ENCODE data around the gene ZSWIM4. TPM values are rescaled to one million over a fixed set of nuclear protein-coding genes. Genes with fewer than 3 reads are reported as not detected.
A peak's percentile ranks its signal among the peaks of the same experiment; 100 is the strongest.

ZSWIM4 gene
- total and polyA plus RNA-seq, 2 of the 4 experiments (the other 2 are of a cell fraction), result 2.2 to 6.2 TPM

DNA sequence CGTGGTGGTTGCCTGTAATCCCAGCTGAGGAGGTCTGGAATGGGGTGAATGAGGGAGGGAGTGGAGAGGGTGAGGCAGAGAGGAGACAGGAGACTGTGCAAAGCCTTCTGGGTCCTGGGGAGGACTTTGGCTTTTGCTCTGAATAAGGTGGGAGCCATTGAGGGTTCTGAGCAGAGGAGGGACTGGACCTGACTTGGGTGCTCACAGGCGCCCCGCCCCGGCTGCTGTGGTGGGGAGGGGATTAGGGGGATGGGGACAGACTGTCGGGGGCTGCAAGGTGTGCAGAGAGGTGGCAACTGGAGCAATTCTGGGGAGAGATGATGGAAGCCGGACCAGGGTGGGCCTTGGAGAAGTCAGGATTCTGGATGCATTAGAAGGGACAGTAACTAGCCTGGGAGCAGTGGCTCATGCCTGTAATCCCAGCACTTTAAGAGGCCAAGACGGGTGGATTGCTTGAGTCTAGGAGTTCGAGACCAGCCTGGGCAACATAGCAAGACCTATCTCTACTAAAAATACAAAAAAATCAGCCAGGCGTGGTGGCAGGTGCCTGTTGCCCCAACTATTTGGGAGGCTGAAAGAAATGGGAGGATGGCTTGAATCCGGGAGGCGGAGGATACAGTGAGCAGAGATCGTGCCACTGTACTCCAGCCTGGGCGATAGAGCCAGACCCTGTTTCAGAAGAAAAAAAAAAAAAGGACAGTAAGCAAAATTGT, 65.6 kb downstream of the ZSWIM4 start (continued):
- no peak for TF ChIP-seq BHLHE40 (IDR thresholded peaks at IDR 0.05; ENCODE audit: low read depth, low read length)
- no peak for TF ChIP-seq MAFK (IDR thresholded peaks at IDR 0.05; ENCODE audit: low read depth, low read length)
- TF ChIP-seq POLR2A (IDR thresholded peaks at IDR 0.05; ENCODE audit: low read depth, low read length), result no peak

DNA sequence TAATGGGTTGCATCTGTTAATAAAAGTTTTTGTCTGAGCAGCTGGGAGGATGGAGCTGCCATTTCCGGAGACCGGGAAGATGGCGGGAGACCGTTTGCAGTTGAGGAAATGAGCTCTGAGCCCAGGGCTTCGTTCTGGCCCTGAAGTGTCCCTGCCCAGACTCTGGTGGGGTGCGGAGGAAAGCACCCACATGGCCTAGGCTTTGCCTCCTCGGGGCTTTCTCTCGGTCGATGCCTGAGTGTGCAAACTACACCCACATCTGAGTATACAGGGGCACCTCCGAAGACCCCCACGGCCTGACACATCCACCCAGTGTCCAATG, 66.1 kb downstream of the ZSWIM4 start:
- DNase-seq, result no peak
- no peak overlapping the region for H3K4me3 ChIP-seq (ENCODE audit: insufficient read depth, low read depth, low read length)
- H4K20me1 ChIP-seq (ENCODE audit: insufficient read depth, low read length), result no peaks in the 10 kb centered on the region
- H3K79me1 ChIP-seq (ENCODE audit: low read depth in 1 of 2, low read length in 2 of 2), result peaks cover 9 to 42% of the 10 kb centered on the region in 2 experiments; a peak in 3 of 4 replicates
- H3K4me1 ChIP-seq (ENCODE audit: control insufficient read depth, insufficient read depth, low read length), result peaks cover 13% of the 10 kb centered on the region
- H3K36me3 ChIP-seq (ENCODE audit: control insufficient read depth, insufficient read depth, low read length), result no peaks in the 10 kb centered on the region
- peak overlapping the region; percentile 73 for H3K9ac ChIP-seq (ENCODE audit: low read depth, low read length)
- H2AK9ac ChIP-seq (replicated peaks; ENCODE audit: low read depth, low read length, poor library complexity), result peak overlapping the region; percentile 98
- no TSS peak for BruUV-seq (replicated peaks)
- CTCF ChIA-PET, result interaction anchor here (1.0 to 2.5 kb wide), 5 partner anchors 10 to 77 kb away, joined by 3 to 13 read pairs (median 7); no protein-coding TSS in a partner anchor
- dilution Hi-C loops (cut with HindIII; ENCODE audit: low sequenced_read_pairs, unreplicated experiment) (no loop called here), intact Hi-C loops (cut with micrococcal nuclease) (loop anchor here (5.0 kb wide), 1 partner anchor 129 kb away; no protein-coding TSS in a partner anchor), in situ Hi-C loops (cut with MboI; ENCODE audit: low sequenced_read_pairs) (loop anchor here (5.0 to 25.0 kb wide), 3 partner anchors 79 to 574 kb away; no protein-coding TSS in a partner anchor)
- H3K4ac ChIP-seq (ENCODE audit: low read depth, low read length), result peak overlapping the region; percentile 96
- H2BK15ac ChIP-seq (ENCODE audit: low read depth, low read length), result peak overlapping the region; percentile 93; the same call in 2 of the 3 replicates
- peak overlapping the region; percentile 95 for H3K27ac ChIP-seq (ENCODE audit: insufficient read depth, low read length)
- peak overlapping the region; percentile 94 for H3K56ac ChIP-seq (ENCODE audit: extremely low read depth, insufficient read depth, low read length)
- ATAC-seq (ENCODE audit: low read depth), result no peak
- peak overlapping the region; percentile 97 for H3K14ac ChIP-seq (replicated peaks; ENCODE audit: low read depth, low read length)
- H2BK120ac ChIP-seq (ENCODE audit: low read depth, low read length), result peak overlapping the region; percentile 99
- peak overlapping the region; percentile 84 for H2AK5ac ChIP-seq (ENCODE audit: low read depth, low read length)
- peak overlapping the region; percentile 74 to 92 for H4K8ac ChIP-seq (ENCODE audit: low read depth in 2 of 2, low read length in 2 of 2)
- H2BK5ac ChIP-seq (ENCODE audit: low read depth, low read length, poor library complexity, severe bottlenecking), result peak overlapping the region; percentile 90
- H3K23ac ChIP-seq (ENCODE audit: low read depth, low read length), result peak overlapping the region; percentile 92
- WGBS, 2 experiments (ENCODE audit: extremely low coverage in 2 of 2, insufficient read length in 1 of 2), result 30% methylated on average over 8 of the region's 11 CpGs; no CpG with 5 or more reads in 1 of the 2 experiments
- TF ChIP-seq RAD21 (IDR thresholded peaks at IDR 0.05; ENCODE audit: low read length) (no peak), CHD1 (IDR thresholded peaks at IDR 0.05; ENCODE audit: low read depth, low read length) (no peak), MAFK (IDR thresholded peaks at IDR 0.05; ENCODE audit: low read depth, low read length) (no peak), RCOR1 (IDR thresholded peaks at IDR 0.05; ENCODE audit: insufficient replicate concordance, low read length) (no peak), CEBPB (IDR thresholded peaks at IDR 0.05; ENCODE audit: low read depth, low read length) (no peak)
- TF ChIP-seq, protein P1, sequence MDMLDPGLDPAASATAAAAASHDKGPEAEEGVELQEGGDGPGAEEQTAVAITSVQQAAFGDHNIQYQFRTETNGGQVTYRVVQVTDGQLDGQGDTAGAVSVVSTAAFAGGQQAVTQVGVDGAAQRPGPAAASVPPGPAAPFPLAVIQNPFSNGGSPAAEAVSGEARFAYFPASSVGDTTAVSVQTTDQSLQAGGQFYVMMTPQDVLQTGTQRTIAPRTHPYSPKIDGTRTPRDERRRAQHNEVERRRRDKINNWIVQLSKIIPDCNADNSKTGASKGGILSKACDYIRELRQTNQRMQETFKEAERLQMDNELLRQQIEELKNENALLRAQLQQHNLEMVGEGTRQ (IDR thresholded peaks at IDR 0.05; ENCODE audit: low read depth, low read length), result no peak
- TF ChIP-seq, protein P2, sequence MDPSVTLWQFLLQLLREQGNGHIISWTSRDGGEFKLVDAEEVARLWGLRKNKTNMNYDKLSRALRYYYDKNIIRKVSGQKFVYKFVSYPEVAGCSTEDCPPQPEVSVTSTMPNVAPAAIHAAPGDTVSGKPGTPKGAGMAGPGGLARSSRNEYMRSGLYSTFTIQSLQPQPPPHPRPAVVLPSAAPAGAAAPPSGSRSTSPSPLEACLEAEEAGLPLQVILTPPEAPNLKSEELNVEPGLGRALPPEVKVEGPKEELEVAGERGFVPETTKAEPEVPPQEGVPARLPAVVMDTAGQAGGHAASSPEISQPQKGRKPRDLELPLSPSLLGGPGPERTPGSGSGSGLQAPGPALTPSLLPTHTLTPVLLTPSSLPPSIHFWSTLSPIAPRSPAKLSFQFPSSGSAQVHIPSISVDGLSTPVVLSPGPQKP (IDR thresholded peaks at IDR 0.05; ENCODE audit: borderline replicate concordance, low read depth, low read length), result no peak
- H3K9me3 ChIP-seq (ENCODE audit: control insufficient read depth, insufficient read depth, low read length), result no peaks in the 10 kb centered on the region
- H2BK20ac ChIP-seq (ENCODE audit: low read depth, low read length), result peak overlapping the region; percentile 97
- H3K27me3 ChIP-seq (ENCODE audit: control insufficient read depth, insufficient read depth, low read length), result no peaks in the 10 kb centered on the region
- H3K9me1 ChIP-seq (ENCODE audit: insufficient read depth, low read length), result peaks cover 5% of the 10 kb centered on the region
- H4K91ac ChIP-seq (ENCODE audit: insufficient read depth, low read depth, low read length), result peak overlapping the region; percentile 94
- peak overlapping the region; percentile 92 for H2AFZ ChIP-seq (replicated peaks; ENCODE audit: low read length, poor library complexity)
- POLR2A ChIA-PET (ENCODE audit: unreplicated experiment), result interaction anchor here (1.0 kb wide), 1 partner anchor 20 kb away, joined by 3 read pairs; no protein-coding TSS in a partner anchor
- peak overlapping the region; percentile 90 for H3K4me2 ChIP-seq (ENCODE audit: low read depth, low read length)
- peak overlapping the region; percentile 86 for H3K18ac ChIP-seq (ENCODE audit: low read depth, low read length)
- H4K5ac ChIP-seq (ENCODE audit: low read depth, low read length), result peak overlapping the region; percentile 73
